ENCODE results near the gene ZFHX3.
"Not testable (repeated sequence)": the region's sequence is repeated elsewhere in the genome, so short reads cannot be mapped to it uniquely, and the experiment has no call there.

Gene ZFHX3

GRCh38 chr16:72995882-72996270 is 52.1 kb downstream of the ZFHX3 start:
- DNase-seq, result not testable (repeated sequence)

- DNase-seq, result no peak
Measured at GRCh38 chr16:72995151-72995881, 52.6 kb downstream of the ZFHX3 start.

GRCh38 chr16:72992142-72992601 is 55.8 kb downstream of the ZFHX3 start:
- DNase-seq, result no peak

GRCh38 chr16:72991644-72992043 is 56.3 kb downstream of the ZFHX3 start:
- no peak for DNase-seq

GRCh38 chr16:72991211-72991610 is 56.7 kb downstream of the ZFHX3 start:
- no peak for DNase-seq

GRCh38 chr16:72990571-72990970 is 57.4 kb downstream of the ZFHX3 start:
- no peak for DNase-seq

GRCh38 chr16:72989579-72990551 is 58.1 kb downstream of the ZFHX3 start:
- no peak for DNase-seq

- not testable (repeated sequence) for DNase-seq
Measured at GRCh38 chr16:72989203-72989578, 58.7 kb downstream of the ZFHX3 start.

GRCh38 chr16:72988569-72988968 is 59.4 kb downstream of the ZFHX3 start:
- DNase-seq, result no peak

- no peak for DNase-seq
Measured at GRCh38 chr16:72987480-72987901, 60.4 kb downstream of the ZFHX3 start.

GRCh38 chr16:72985995-72986394 is 61.9 kb downstream of the ZFHX3 start:
- DNase-seq, result no peak

GRCh38 chr16:72985148-72985941 is 62.6 kb downstream of the ZFHX3 start:
- DNase-seq, result no peak

GRCh38 chr16:72983728-72984350 is 64.1 kb downstream of the ZFHX3 start:
- no peak for DNase-seq

- DNase-seq, result no peak
Measured at GRCh38 chr16:72983241-72983640, 64.7 kb downstream of the ZFHX3 start.

GRCh38 chr16:72979974-72980373 is 68.0 kb downstream of the ZFHX3 start:
- no peak for DNase-seq

GRCh38 chr16:72978212-72978611 is 69.7 kb downstream of the ZFHX3 start:
- no peak for DNase-seq

GRCh38 chr16:72977127-72977526 is 70.8 kb downstream of the ZFHX3 start:
- no peak for DNase-seq

- no peak for DNase-seq
Measured at GRCh38 chr16:72976438-72977064, 71.4 kb downstream of the ZFHX3 start.

- DNase-seq, result no peak
Measured at GRCh38 chr16:72975809-72976437, 72.0 kb downstream of the ZFHX3 start.

GRCh38 chr16:72974142-72974769 is 73.7 kb downstream of the ZFHX3 start:
- DNase-seq, result no peak
